Heart left ventricle (tissue), 13 donors: ENCODE measurements around the gene CACNA1C.

Experiments
- CTCF ChIP-seq, 12 donors: fragments of 200-600 bp; sonication (generic) in 4 of 12; IDR thresholded peaks; one replicate each; pipeline versions ENCODE4 v1.5.0 to v1.8.0; 2018 to 2022; ENCODE audit warnings: antibody characterized with exemption in 12 of 12, mild to moderate bottlenecking in 5 of 12
- POLR2A ChIP-seq, 2 donors: fragments of 450-650 bp; IDR thresholded peaks; one replicate each; pipeline ENCODE4 v1.6.1; 2017; ENCODE audit warnings: antibody characterized with exemption in 2 of 2, mild to moderate bottlenecking in 2 of 2, moderate library complexity in 2 of 2
- donor health status: ischemic (EF 13 %, LVEDD 7.1; RV severe dilation, severe dysfunction).
- donor health status: DM: no; HTN: yes; CAD: no.
- donor health status: DM: no; HTN: no; CAD: no.
- donor health status: ischemic (EF 25% LVEDD 6.9; RV normal size, moderate dysfunction).
- donor health status: ischemic (EF 25% LVEDD 5.7; RV mildly dilated, moderate dysfunction).
- donor health status: ischemic (EF 35%, LVEDD 5.7; RV mildly dilated, moderate dysfunction).
- donor health status: nonischemic (EF 11% LVEDD 7.7; RV severe dilation, severe dysfunction).
- donor health status: DM: yes; HTN: yes; CAD: no.
- donor health status: PGD.
- donor health status: ischemic (EF 29% LVEDD 5.4; RV normal size, mild dysfunction).
- donor health status: nonischemic (EF 23%, LVEDD 6.1; RV moderate dilation, normal function).

- TF ChIP-seq CTCF (IDR thresholded peaks at IDR 0.05) (no peak), POLR2A (IDR thresholded peaks at IDR 0.05) (no peak)
These were observed 564.6 kb downstream of the CACNA1C start for GRCh38 chr12:2617365-2617764.
